ENCODE results near the gene UQCR10.

DNA sequence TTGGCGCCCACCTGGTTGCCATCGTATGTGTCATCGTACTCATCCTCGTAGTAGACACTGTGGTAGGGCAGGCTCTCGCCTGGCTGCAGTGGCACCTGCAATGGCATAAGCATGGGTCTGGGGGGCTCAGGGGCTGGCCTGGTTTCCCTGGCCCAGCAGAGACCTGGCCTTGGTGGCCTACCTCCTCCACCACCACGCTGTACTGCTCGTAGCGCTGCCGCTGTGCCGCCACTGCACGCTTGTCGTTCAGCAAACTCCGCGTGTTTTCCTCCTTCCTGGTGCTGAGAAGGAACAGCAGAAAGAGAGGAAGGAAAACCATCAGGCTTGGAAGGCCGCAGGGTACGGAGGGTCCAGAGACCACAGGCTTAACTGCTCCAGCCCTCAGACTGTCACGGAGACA lies 26.2 kb downstream of the UQCR10 start:
- TF ChIP-seq, protein P1, sequence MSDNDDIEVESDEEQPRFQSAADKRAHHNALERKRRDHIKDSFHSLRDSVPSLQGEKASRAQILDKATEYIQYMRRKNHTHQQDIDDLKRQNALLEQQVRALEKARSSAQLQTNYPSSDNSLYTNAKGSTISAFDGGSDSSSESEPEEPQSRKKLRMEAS (IDR thresholded peaks at IDR 0.05): no peak
- no peak for TF ChIP-seq EGR1 (IDR thresholded peaks at IDR 0.05)
- TF ChIP-seq RAD21 (IDR thresholded peaks at IDR 0.05; ENCODE audit: low read depth): no peak
- no peak for TF ChIP-seq CEBPB (IDR thresholded peaks at IDR 0.05)
- no peak for TF ChIP-seq YY1 (IDR thresholded peaks at IDR 0.05; ENCODE audit: low read depth)
- TF ChIP-seq, protein P2, sequence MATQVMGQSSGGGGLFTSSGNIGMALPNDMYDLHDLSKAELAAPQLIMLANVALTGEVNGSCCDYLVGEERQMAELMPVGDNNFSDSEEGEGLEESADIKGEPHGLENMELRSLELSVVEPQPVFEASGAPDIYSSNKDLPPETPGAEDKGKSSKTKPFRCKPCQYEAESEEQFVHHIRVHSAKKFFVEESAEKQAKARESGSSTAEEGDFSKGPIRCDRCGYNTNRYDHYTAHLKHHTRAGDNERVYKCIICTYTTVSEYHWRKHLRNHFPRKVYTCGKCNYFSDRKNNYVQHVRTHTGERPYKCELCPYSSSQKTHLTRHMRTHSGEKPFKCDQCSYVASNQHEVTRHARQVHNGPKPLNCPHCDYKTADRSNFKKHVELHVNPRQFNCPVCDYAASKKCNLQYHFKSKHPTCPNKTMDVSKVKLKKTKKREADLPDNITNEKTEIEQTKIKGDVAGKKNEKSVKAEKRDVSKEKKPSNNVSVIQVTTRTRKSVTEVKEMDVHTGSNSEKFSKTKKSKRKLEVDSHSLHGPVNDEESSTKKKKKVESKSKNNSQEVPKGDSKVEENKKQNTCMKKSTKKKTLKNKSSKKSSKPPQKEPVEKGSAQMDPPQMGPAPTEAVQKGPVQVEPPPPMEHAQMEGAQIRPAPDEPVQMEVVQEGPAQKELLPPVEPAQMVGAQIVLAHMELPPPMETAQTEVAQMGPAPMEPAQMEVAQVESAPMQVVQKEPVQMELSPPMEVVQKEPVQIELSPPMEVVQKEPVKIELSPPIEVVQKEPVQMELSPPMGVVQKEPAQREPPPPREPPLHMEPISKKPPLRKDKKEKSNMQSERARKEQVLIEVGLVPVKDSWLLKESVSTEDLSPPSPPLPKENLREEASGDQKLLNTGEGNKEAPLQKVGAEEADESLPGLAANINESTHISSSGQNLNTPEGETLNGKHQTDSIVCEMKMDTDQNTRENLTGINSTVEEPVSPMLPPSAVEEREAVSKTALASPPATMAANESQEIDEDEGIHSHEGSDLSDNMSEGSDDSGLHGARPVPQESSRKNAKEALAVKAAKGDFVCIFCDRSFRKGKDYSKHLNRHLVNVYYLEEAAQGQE (IDR thresholded peaks at IDR 0.05; ENCODE audit: low read depth): no peak
- TF ChIP-seq EP300 (IDR thresholded peaks at IDR 0.05; ENCODE audit: borderline replicate concordance): no peak
- TF ChIP-seq TCF12 (IDR thresholded peaks at IDR 0.05; ENCODE audit: low read depth): no peak
- no peak for TF ChIP-seq TEAD4 (IDR thresholded peaks at IDR 0.05)
